Activated naive CD8-positive, alpha-beta T cell treated with anti-CD3 and anti-CD28 coated beads, Interleukin-2, amount 10 ng/mL, durations not matched to agents 7 days and 5 days (primary cell): ENCODE results near the gene IL21R. TPM values are rescaled to one million over a fixed set of nuclear protein-coding genes. Genes with fewer than 3 reads are reported as not detected.
"Not testable (repeated sequence)": the region's sequence is repeated elsewhere in the genome, so short reads cannot be mapped to it uniquely, and the experiment has no call there.

Experiments
- ATAC-seq: fragments of 150-1000 bp; cut with Tn5 transposase; one replicate; pipeline ENCODE4 v1.10.0; 2021; ENCODE audit warnings: low read depth, moderate library complexity
- POLR2A ChIA-PET: fragments of 350-600 bp; sonication (Branson Sonifier 250); formaldehyde crosslinking; loops from one replicate; lab custom pipeline; 2021; ENCODE audit warnings: antibody characterized with exemption; lab: Charles Lee
- DNase-seq: peaks from one replicate; pipeline ENCODE4 v3.0.0; 2021
- H3K27ac Mint-ChIP-seq: one replicate; pipeline ENCODE4 v1.8.0; 2022; ENCODE audit warnings: mild to moderate bottlenecking, mixed read lengths
- H3K27me3 Mint-ChIP-seq: one replicate; pipeline ENCODE4 v1.8.0; 2022; ENCODE audit warnings: mild to moderate bottlenecking, moderate library complexity, mixed read lengths
- H3K36me3 Mint-ChIP-seq: one replicate; pipeline ENCODE4 v1.8.0; 2021; ENCODE audit warnings: mild to moderate bottlenecking, mixed read lengths
- H3K4me1 Mint-ChIP-seq: one replicate; pipeline ENCODE4 v1.8.0; 2021; ENCODE audit warnings: mixed read lengths
- H3K4me3 Mint-ChIP-seq: one replicate; pipeline ENCODE4 v1.8.0; 2022; ENCODE audit warnings: mild to moderate bottlenecking, moderate library complexity, mixed read lengths
- H3K9me3 Mint-ChIP-seq: one replicate; pipeline ENCODE4 v1.8.0; 2021; ENCODE audit warnings: mixed read lengths
- total RNA-seq, 2 experiments: library from RNA; stranded (reverse); gene quantifications; one replicate each; pipeline ENCODE4 v1.2.3, GENCODE V29; 2021

The IL21R gene
- total RNA-seq, 2 experiments from 2014 or later = 27.2 to 27.5 TPM

GRCh38 chr16:27381236-27381635 is 20.7 kb upstream of the IL21R start:
- no peaks in the 10 kb centered on the region for H3K27me3 Mint-ChIP-seq
- POLR2A ChIA-PET = no interaction called here
- H3K4me3 Mint-ChIP-seq = no peak overlapping the region
- no peak for DNase-seq
- H3K9me3 Mint-ChIP-seq = peaks cover 3% of the 10 kb centered on the region
- no peak for ATAC-seq
- peaks cover 23% of the 10 kb centered on the region for H3K4me1 Mint-ChIP-seq
- H3K36me3 Mint-ChIP-seq = peaks cover 6% of the 10 kb centered on the region
- no peak overlapping the region for H3K27ac Mint-ChIP-seq

- POLR2A ChIA-PET = no interaction called here
- H3K4me1 Mint-ChIP-seq = peaks cover 19% of the 10 kb centered on the region
These were observed 19.8 kb upstream of the IL21R start for GRCh38 chr16:27381974-27382855.

GRCh38 chr16:27383556-27384243 is 18.3 kb upstream of the IL21R start:
- DNase-seq (no peak), ATAC-seq (no peak)
- H3K9me3 Mint-ChIP-seq = peaks cover 6% of the 10 kb centered on the region
- H3K4me1 Mint-ChIP-seq = peaks cover 8% of the 10 kb centered on the region
- POLR2A ChIA-PET = no interaction called here
- H3K36me3 Mint-ChIP-seq = peaks cover 11% of the 10 kb centered on the region
- no peak overlapping the region for H3K27ac Mint-ChIP-seq
- no peaks in the 10 kb centered on the region for H3K27me3 Mint-ChIP-seq
- no peak overlapping the region for H3K4me3 Mint-ChIP-seq

More at GRCh38 chr16:27381974-27382855, 19.8 kb upstream of the IL21R start:
- H3K27me3 Mint-ChIP-seq = no peaks in the 10 kb centered on the region
- no peak overlapping the region for H3K4me3 Mint-ChIP-seq
- no peak for DNase-seq
- peaks cover 8% of the 10 kb centered on the region for H3K36me3 Mint-ChIP-seq
- peak overlapping the region; percentile 23 for H3K27ac Mint-ChIP-seq
- no peak for ATAC-seq
- peaks cover 6% of the 10 kb centered on the region for H3K9me3 Mint-ChIP-seq

- Mint-ChIP-seq H3K27me3 (no peaks in the 10 kb centered on the region), H3K4me3 (no peak overlapping the region), H3K36me3 (peaks cover 10% of the 10 kb centered on the region), H3K9me3 (peaks cover 8% of the 10 kb centered on the region), H3K4me1 (peaks cover 2% of the 10 kb centered on the region), H3K27ac (no peak overlapping the region)
- ATAC-seq = no peak
- no peak for DNase-seq
- POLR2A ChIA-PET = no interaction called here
These were observed 17.5 kb upstream of the IL21R start for GRCh38 chr16:27384425-27384824.

- Mint-ChIP-seq H3K4me3 (no peak overlapping the region), H3K9me3 (peaks cover 12% of the 10 kb centered on the region), H3K36me3 (peaks cover 12% of the 10 kb centered on the region), H3K27ac (no peak overlapping the region), H3K27me3 (no peaks in the 10 kb centered on the region), H3K4me1 (peaks cover 2% of the 10 kb centered on the region)
- DNase-seq (no peak), ATAC-seq (no peak)
- POLR2A ChIA-PET = no interaction called here
These were observed 16.6 kb upstream of the IL21R start for GRCh38 chr16:27385398-27385797.

- POLR2A ChIA-PET = interaction anchor here (1.0 to 1.5 kb wide), 3 partner anchors 9 to 15 kb away, joined by 3 to 6 read pairs (median 5); partner anchors contain the start of gene IL21R
- Mint-ChIP-seq H3K36me3 (peaks cover 16% of the 10 kb centered on the region), H3K27me3 (no peaks in the 10 kb centered on the region), H3K4me3 (no peak overlapping the region), H3K27ac (no peak overlapping the region), H3K4me1 (peaks cover 2% of the 10 kb centered on the region), H3K9me3 (peaks cover 18% of the 10 kb centered on the region)
- DNase-seq = no peak
- no peak for ATAC-seq
These were observed 15.3 kb upstream of the IL21R start for GRCh38 chr16:27386674-27387073.

GRCh38 chr16:27387724-27388123 is 14.2 kb upstream of the IL21R start:
- no peak overlapping the region for H3K4me3 Mint-ChIP-seq
- POLR2A ChIA-PET = interaction anchor here (1.5 to 2.2 kb wide), 2 partner anchors 9 to 14 kb away, joined by 6 to 10 read pairs; partner anchors contain the start of gene IL21R
- ATAC-seq (no peak), DNase-seq (no peak)
- peaks cover 1% of the 10 kb centered on the region for H3K4me1 Mint-ChIP-seq
- H3K9me3 Mint-ChIP-seq = peaks cover 22% of the 10 kb centered on the region
- no peak overlapping the region for H3K27ac Mint-ChIP-seq
- no peaks in the 10 kb centered on the region for H3K27me3 Mint-ChIP-seq
- peaks cover 19% of the 10 kb centered on the region for H3K36me3 Mint-ChIP-seq

GRCh38 chr16:27389272-27389961 is 12.6 kb upstream of the IL21R start:
- POLR2A ChIA-PET = interaction anchor here (2.2 kb wide), 1 partner anchor 11 kb away, joined by 10 read pairs; no protein-coding TSS in a partner anchor
- DNase-seq = no peak
- peaks cover 24% of the 10 kb centered on the region for H3K36me3 Mint-ChIP-seq
- H3K4me1 Mint-ChIP-seq = peaks cover 10% of the 10 kb centered on the region
- no peaks in the 10 kb centered on the region for H3K27me3 Mint-ChIP-seq
- H3K27ac Mint-ChIP-seq = no peak overlapping the region
- peaks cover 27% of the 10 kb centered on the region for H3K9me3 Mint-ChIP-seq
- no peak for ATAC-seq
- H3K4me3 Mint-ChIP-seq = no peak overlapping the region

GRCh38 chr16:27390151-27390550 is 11.8 kb upstream of the IL21R start:
- Mint-ChIP-seq H3K27ac (no peak overlapping the region), H3K36me3 (peaks cover 31% of the 10 kb centered on the region), H3K4me1 (peaks cover 15% of the 10 kb centered on the region), H3K9me3 (peaks cover 30% of the 10 kb centered on the region), H3K27me3 (no peaks in the 10 kb centered on the region), H3K4me3 (no peak overlapping the region)
- DNase-seq (no peak), ATAC-seq (no peak)
- POLR2A ChIA-PET = interaction anchor here (1.2 kb wide), 2 partner anchors 10 to 16 kb away, joined by 3 read pairs; no protein-coding TSS in a partner anchor

GRCh38 chr16:27392671-27393070 is 9.3 kb upstream of the IL21R start:
- H3K4me1 Mint-ChIP-seq = peaks cover 15% of the 10 kb centered on the region
- no peak overlapping the region for H3K27ac Mint-ChIP-seq
- POLR2A ChIA-PET = interaction anchor here (1.0 kb wide), 1 partner anchor 9 kb away, joined by 3 read pairs; the partner anchor contains the start of gene IL21R
- H3K9me3 Mint-ChIP-seq = peaks cover 28% of the 10 kb centered on the region
- H3K27me3 Mint-ChIP-seq = no peaks in the 10 kb centered on the region
- ATAC-seq (no peak), DNase-seq (no peak)
- H3K4me3 Mint-ChIP-seq = no peak overlapping the region
- peaks cover 32% of the 10 kb centered on the region for H3K36me3 Mint-ChIP-seq

GRCh38 chr16:27394516-27394915 is 7.5 kb upstream of the IL21R start:
- H3K4me3 Mint-ChIP-seq = peak overlapping the region; percentile 14
- no peaks in the 10 kb centered on the region for H3K27me3 Mint-ChIP-seq
- H3K36me3 Mint-ChIP-seq = peaks cover 27% of the 10 kb centered on the region
- ATAC-seq (no peak), DNase-seq (no peak)
- H3K27ac Mint-ChIP-seq = peak overlapping the region; percentile 35
- POLR2A ChIA-PET = no interaction called here
- H3K9me3 Mint-ChIP-seq = peaks cover 26% of the 10 kb centered on the region
- H3K4me1 Mint-ChIP-seq = peaks cover 22% of the 10 kb centered on the region

GRCh38 chr16:27398341-27398893 is 3.6 kb upstream of the IL21R start:
- H3K4me3 Mint-ChIP-seq, ATAC-seq, H3K27ac Mint-ChIP-seq, H3K27me3 Mint-ChIP-seq, DNase-seq: not testable (repeated sequence)
- Mint-ChIP-seq H3K9me3 (peaks cover 11% of the 10 kb centered on the region), H3K36me3 (peaks cover 15% of the 10 kb centered on the region), H3K4me1 (peaks cover 41% of the 10 kb centered on the region)
- POLR2A ChIA-PET = interaction anchor here (1.5 kb wide), 1 partner anchor 21 kb away, joined by 3 read pairs; no protein-coding TSS in a partner anchor
